ENCODE results near the gene CLMN.

CLMN gene

DNA sequence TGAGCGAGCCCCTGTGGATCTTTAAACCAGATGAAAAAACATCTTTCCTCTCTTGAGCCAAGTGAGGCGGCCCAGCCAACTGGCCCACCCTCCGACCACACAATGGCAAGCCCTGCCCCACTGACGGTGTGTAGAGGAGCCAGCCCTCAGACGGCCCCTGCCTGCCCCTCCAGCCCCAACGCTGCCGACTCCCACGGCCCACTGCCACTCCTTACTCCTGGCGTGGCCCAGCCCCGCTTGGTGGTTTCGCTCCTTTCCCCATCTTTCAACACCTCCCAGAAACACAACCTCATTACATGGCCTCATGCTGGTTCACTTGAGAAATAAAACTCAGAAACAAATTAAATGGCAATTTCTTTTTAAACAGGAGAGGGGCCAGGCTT lies 81.8 kb downstream of the CLMN start:
- DNase-seq (ENCODE audit: low spot score), result no peak

GRCh38 chr14:95237121-95237957 lies 82.4 kb downstream of the CLMN start:
- peak; percentile 42 for DNase-seq (ENCODE audit: low spot score)

DNA sequence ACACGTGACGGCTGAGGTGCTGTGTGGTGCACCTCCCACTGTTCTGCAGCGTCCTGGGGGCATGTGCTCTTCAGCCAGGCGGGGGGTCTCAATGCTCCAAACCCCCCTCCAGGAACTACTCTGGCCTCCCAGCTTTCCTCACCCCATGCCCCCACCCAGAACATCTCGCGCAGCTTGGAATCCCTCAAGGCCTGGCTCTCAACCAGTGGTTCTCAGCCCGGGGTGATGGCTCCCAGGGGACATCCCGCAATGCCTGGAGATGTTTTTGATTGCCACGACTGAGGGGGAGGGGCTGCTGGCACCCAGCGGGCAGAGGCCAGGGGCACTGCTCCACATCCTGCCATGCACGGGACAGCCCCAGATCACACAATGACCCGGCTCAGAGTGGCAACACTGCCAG lies 83.5 kb downstream of the CLMN start:
- DNase-seq (ENCODE audit: low spot score), result no peak

GRCh38 chr14:95235767-95236166 lies 83.9 kb downstream of the CLMN start:
- no peak for DNase-seq (ENCODE audit: low spot score)

- DNase-seq (ENCODE audit: low spot score), result no peak
Measured at GRCh38 chr14:95235351-95235750, 84.4 kb downstream of the CLMN start.

GRCh38 chr14:95234426-95234825 lies 85.3 kb downstream of the CLMN start:
- DNase-seq (ENCODE audit: low spot score), result no peak

GRCh38 chr14:95233702-95234241 lies 85.9 kb downstream of the CLMN start:
- DNase-seq (ENCODE audit: low spot score), result no peak

GRCh38 chr14:95232894-95233584 lies 86.7 kb downstream of the CLMN start:
- no peak for DNase-seq (ENCODE audit: low spot score)

DNA sequence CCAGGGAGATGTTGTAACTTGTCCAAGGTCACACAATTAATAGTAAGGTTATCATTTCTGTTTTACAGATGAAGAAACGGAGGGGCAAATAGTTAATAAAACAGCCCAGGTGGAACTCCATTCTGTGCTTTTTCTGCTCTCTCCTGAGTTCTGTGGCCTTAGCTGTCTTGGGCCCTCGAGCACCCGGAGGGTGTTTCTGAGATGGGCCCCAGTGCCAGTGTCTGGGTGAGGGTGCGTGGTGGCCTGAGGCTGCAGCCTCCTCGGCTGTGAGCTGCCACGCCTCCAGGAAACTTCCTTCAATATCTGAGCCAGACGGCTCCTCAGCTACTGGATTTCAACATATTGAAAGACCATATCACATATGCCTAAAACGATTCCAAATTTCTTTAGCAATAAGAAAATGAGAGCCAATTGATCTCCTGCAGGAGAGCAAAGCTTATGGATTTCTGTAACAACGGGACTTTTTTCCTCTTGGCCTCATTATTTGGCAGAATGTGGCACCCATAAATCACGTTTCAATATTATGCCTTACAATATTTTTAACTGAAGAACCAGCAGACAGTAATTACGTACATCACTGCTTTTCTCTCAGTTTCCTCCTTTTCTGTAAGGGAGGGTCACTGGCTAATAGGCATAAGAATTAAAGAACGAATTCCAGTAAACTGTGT lies 87.6 kb downstream of the CLMN start:
- DNase-seq (ENCODE audit: low spot score), result no peak

DNA sequence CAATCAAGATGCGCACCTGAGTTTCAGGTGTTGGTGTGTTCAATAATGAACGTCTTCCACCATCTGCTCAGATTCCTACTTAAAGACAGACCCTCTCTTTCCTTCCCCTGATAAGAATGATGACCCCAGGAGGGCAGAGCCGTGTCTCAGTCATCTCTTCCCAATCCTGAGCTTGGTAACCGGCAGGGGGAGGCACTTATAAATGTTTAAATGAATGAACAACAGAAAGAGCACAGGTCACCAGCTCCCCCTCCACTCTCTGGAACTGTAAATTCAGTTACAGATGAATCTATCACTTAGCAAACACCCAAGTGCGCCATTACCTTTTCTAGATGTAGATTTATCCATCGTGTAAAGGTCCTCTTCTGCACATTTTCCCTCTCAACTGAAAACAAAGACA lies 90.0 kb downstream of the CLMN start:
- DNase-seq (ENCODE audit: low spot score), result no peak

- DNase-seq (ENCODE audit: low spot score), result no peak
Measured at GRCh38 chr14:95228240-95228639, 91.5 kb downstream of the CLMN start.

- no peak for DNase-seq (ENCODE audit: low spot score)
Measured at GRCh38 chr14:95227279-95227860, 92.3 kb downstream of the CLMN start.

DNA sequence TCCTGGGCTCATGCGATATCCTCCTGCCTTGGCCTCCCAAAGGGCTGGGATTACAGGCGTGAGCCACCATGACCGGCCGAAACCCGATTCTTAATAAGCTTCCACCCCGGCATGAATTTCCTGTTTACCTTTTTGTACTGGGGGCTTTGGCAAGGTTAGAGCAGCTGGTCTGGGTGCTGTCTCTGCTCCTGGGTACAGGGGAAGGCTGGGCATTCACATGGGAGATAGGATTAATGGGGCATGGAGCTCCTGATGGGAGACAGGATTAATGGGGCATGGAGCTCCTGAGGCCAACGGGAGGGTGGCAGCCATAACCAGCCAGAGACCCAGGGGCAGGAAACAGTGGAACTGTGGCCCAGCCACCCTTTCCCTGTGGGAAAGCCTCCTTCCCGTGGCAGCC lies 92.9 kb downstream of the CLMN start:
- no peak for DNase-seq (ENCODE audit: low spot score)

- DNase-seq (ENCODE audit: low spot score), result no peak
Measured at GRCh38 chr14:95225251-95225887, 94.3 kb downstream of the CLMN start.

GRCh38 chr14:95222870-95223398 lies 96.8 kb downstream of the CLMN start:
- DNase-seq (ENCODE audit: low spot score), result no peak

DNA sequence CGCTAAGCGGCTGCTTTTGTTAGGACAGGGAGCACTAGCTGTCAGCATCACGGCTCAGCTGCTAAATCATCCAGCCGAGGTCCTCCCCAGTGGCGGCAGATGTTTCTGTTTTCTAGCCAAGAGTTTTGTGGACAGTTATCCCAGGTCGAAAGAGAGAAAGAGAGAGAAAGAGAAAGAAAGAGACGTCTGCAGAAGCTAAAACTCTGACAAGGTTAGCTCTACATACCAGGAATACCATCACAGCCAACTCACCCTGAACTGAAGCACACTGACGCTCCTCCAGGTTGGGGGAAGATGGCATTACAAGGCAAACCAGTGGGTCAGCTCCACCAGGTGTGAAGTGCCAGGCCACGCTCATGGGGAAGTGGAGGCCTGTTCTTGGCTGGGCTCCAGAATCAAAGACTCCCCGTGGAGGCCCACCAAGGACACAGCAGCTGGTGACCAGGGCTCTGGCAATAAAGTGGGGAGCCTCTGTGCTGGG lies 97.5 kb downstream of the CLMN start:
- DNase-seq (ENCODE audit: low spot score), result no peak

DNA sequence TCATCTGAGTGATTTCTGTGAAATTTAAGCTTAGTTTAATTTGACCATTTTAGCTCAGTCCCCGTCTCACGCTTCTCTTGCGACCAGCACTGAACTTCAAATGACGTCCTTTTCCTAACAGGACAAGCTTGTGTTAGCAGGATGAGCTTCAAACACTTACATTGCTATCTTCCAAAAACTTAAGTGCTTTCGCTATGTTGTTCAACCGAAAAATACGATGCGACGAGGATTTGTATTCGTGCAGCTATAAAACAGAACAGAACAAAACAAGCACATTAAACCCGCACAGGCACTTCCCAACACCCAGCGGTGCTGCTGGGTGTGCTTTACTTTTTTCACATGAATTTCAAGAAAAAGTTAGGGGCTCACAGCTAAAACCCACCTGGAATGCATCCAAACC lies 98.2 kb downstream of the CLMN start:
- no peak for DNase-seq (ENCODE audit: low spot score)

DNA sequence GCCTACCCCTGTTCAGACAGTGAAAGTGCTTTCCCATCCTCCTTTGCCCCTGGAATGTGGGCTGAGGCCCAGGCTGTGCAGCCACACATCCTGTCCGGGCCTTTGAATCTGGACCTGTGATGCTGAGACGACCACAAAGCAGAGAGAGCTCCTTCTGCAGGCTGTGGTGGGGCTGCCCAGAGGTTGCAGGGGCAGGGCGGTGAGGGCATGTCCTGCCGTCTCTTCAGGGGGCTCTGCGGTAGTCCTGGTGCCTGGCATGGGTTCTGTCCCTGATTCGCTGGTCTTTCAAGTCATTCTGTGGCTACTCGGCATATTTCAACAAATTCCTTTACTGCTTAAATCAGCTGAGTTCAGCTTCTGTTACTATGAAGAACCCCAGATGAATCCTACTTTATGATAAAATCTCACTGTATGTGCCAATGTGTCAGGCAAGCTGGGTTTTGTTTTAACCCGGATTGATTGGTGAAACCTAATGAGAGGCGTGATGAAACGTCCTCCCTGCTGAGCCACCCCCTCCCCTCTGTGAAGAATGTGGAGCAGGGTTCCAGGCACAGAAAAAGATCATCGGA lies 99.0 kb downstream of the CLMN start:
- no peak for DNase-seq (ENCODE audit: low spot score)

DNA sequence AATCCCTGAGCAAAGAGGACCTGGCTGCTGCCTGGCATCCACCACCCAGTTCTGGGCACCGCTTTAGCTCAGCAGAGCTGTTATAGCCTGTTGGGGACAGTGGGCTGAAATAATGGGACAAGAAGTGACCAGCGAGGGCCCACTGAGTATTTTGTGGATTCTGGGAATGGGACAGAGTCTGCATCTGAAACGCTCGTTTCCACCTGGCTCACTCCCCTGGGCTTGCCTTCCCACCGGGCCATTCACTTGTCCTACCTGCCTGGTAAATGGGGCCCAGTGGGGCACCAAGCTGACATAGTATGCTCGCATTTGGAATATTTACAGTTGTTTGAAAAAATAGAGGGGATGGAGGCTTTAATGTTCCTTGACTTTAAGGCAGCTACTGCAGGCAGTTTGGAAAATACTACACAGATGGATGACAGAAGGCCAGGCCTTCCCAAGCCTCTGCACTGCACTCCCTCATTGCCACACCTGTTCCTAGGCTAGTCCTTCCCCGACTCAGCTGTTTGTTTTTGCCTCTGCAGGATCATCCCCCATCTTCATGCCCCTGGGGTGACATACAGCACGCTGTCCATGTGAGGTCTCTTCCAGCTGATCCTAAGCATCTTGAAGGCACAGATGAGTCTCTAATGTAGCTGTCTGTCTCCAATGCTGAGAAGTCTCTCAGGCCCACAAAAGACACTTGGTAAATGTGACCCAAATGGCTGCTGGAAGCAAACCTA lies 101.1 kb downstream of the CLMN start:
- DNase-seq (ENCODE audit: low spot score), result no peak

DNA sequence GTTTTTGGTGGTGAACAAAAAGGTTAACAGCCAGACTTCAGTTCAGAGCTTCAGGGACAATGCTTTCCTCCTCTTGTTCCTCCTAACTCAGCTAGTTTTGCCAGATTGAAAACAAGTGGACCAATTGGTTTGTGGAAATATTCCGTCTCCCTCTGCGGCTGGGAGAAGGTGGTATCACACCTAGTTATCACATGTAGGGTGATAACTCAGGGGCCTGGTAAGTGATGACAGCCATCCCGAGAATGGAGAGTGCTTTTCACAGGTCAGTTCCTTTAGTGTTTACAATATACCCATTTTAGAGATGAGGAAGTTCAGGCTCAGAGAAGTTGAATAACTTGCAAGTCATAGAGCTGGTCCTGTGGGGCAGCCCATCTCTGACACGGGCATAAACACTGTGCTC lies 101.7 kb downstream of the CLMN start:
- DNase-seq (ENCODE audit: low spot score), result no peak

All from HuH-7 (cell line).